Right cardiac atrium (tissue), 5 donors: Measurements from ENCODE around the gene INSRR. TPM values are rescaled to one million over a fixed set of nuclear protein-coding genes. Genes with fewer than 3 reads are reported as not detected.
A peak's percentile ranks its signal among the peaks of the same experiment; 100 is the strongest.

Experiments
- ATAC-seq, 2 donors: fragments of 200-7000 bp; cut with Tn5 transposase; one replicate each; pipeline versions ENCODE4 v1.8.0 to v1.9.1; 2020; ENCODE audit warnings: moderate library complexity in 2 of 2, mild to moderate bottlenecking in 1 of 2
- DNase-seq, 3 donors: peaks; one replicate each; pipeline ENCODE4 v3.0.0-alpha.2; 2020
- H3K27ac ChIP-seq: one replicate; pipeline ENCODE4 v1.5.1; 2013; ENCODE audit warnings: mild to moderate bottlenecking, low read length, control low read depth, moderate library complexity
- H3K27me3 ChIP-seq: one replicate; pipeline ENCODE4 v1.6.1; 2013; ENCODE audit not compliant: control insufficient read depth, insufficient read depth
- H3K4me1 ChIP-seq: one replicate; pipeline ENCODE4 v1.6.1; 2013; ENCODE audit warnings: low read length; ENCODE audit not compliant: control insufficient read depth, insufficient read depth
- H3K4me3 ChIP-seq: one replicate; pipeline ENCODE4 v1.5.1; 2013; ENCODE audit warnings: low read length, control low read depth
- H3K9me3 ChIP-seq: one replicate; pipeline ENCODE4 v1.6.1; 2013; ENCODE audit warnings: low read length; ENCODE audit not compliant: control insufficient read depth
- WGBS: extraction: QIAGEN DNeasy Blood & Tissue Kit; methylation state at CpG from one replicate; pipeline ENCODE4 v1.1.7; 2013; 5-methylcytosine and 5-hydroxymethylcytosine counted together
- intact Hi-C, 4 donors: fragments of 100-400 bp; cut with DNase I; formaldehyde crosslinking; loops; one replicate each; pipeline versions ENCODE4 v1.11.0 to v1.14.0; 2022 to 2023
- polyA plus RNA-seq: library from polyadenylated mRNA; stranded (reverse); fragments of 200-250 nt; gene quantifications from one replicate; pipeline ENCODE4 v1.2.3, GENCODE V29; 2013
- total RNA-seq, 4 donors: library from RNA; stranded (reverse); fragmentation: NEBNext Ultra II Directional; extraction: Animal tissue kit (Norgen Biotek cat#: 25700); gene quantifications; one replicate each; pipeline ENCODE4 v1.2.1, GENCODE V29; 2021
- donor health status: healthy with polysubstance abuse.
- donor health status: DM: no; HTN: yes; CAD: no.
- donor health status: DM: no; HTN: no; CAD: no.
- donor health status: DM: no; HTN: yes; CAD: no; lungs with severe emphysema.
- donor health status: DM: yes; HTN: yes; CAD: no.

The INSRR gene
- total and polyA plus RNA-seq, 5 donors, result 0.03 to 0.07 (median 0.06) TPM

DNA sequence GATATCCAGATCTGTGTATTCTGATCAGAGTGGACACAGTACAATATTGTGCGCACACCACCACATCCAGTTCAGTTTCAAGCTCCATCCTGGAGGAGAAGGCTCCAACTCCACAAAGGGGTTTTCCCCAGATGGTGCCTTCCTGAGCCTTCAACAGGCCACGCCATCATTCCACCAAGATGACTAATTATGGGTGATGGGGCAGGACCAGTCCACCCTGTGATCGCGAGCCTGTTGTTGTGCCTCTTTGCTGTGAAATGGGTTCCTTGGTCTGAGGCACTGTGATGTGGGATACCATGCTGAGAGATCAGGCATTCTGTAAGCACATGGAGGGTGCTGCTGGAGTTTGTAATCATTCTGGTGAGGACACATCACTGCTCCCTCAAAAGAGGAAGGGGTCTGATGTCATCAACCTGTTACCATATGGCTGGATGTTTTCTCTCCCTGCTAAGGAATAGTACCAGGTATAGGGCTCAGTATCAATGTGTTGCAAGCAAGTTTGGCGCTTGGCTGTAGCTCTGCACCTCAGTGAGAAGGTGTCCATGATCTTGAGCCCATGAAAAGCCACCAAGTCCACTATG is 35.6 kb downstream of the INSRR start:
- DNase-seq (no peak), ATAC-seq (no peak)
- no peaks in the 10 kb centered on the region for H3K9me3 ChIP-seq
- no peaks in the 10 kb centered on the region for H3K4me1 ChIP-seq
- no peaks in the 10 kb centered on the region for H3K27me3 ChIP-seq
- intact Hi-C loops, result no loop called here
- H3K27ac ChIP-seq, result no peak overlapping the region
- WGBS, result 89% methylated on average over 5 of the region's 5 CpGs
- no peak overlapping the region for H3K4me3 ChIP-seq

DNA sequence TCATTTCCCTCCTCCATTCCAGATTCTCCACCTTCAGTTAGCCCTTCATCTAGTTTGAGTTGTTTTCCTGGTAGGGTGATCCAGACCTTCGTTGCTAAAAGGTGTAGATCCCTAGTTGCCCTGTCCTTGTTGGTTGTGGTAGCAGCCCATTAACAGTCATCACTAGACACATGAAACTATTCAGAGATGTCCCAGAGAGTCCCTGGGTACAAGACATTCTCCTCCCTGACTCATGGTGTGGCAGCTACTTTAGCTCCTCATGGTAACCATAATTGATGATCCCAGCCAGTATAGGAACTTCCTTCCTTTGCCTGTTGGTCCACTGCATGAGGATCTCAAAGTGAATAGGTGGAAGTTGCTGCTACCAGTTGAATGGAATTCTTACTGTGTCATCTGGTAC is 36.2 kb downstream of the INSRR start:
- intact Hi-C loops, result no loop called here
- H3K9me3 ChIP-seq, result no peaks in the 10 kb centered on the region
- 84% methylated on average over 1 of the region's 1 CpG for WGBS
- no peak for DNase-seq
- H3K27me3 ChIP-seq, result no peaks in the 10 kb centered on the region
- H3K27ac ChIP-seq, result no peak overlapping the region
- no peaks in the 10 kb centered on the region for H3K4me1 ChIP-seq
- H3K4me3 ChIP-seq, result no peak overlapping the region
- no peak for ATAC-seq

DNA sequence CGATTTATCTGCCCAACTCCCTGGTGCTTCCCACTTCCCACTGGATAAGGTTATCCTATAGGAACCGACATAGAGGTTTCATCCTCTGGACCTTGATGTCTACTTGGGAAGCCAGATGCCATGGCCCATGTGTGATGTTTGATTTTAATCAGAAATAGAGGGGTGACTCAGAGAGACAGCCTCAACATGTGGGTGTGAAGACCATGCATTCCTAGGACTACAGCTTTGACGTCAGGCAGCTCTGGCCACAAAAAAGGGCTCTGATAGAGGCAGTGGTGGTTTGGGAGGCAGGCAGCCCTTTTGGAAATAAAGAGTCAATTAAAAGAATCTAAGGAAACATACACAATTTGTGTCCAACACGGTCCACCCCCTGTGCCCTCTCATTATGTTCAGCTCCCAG is 37.1 kb downstream of the INSRR start:
- Histone ChIP-seq H3K4me3 (no peak overlapping the region), H3K4me1 (no peaks in the 10 kb centered on the region), H3K27ac (no peak overlapping the region), H3K9me3 (no peaks in the 10 kb centered on the region), H3K27me3 (no peaks in the 10 kb centered on the region)
- DNase-seq (no peak), ATAC-seq (no peak)
- intact Hi-C loops, result no loop called here
- WGBS, result 64% methylated on average over 4 of the region's 4 CpGs

DNA sequence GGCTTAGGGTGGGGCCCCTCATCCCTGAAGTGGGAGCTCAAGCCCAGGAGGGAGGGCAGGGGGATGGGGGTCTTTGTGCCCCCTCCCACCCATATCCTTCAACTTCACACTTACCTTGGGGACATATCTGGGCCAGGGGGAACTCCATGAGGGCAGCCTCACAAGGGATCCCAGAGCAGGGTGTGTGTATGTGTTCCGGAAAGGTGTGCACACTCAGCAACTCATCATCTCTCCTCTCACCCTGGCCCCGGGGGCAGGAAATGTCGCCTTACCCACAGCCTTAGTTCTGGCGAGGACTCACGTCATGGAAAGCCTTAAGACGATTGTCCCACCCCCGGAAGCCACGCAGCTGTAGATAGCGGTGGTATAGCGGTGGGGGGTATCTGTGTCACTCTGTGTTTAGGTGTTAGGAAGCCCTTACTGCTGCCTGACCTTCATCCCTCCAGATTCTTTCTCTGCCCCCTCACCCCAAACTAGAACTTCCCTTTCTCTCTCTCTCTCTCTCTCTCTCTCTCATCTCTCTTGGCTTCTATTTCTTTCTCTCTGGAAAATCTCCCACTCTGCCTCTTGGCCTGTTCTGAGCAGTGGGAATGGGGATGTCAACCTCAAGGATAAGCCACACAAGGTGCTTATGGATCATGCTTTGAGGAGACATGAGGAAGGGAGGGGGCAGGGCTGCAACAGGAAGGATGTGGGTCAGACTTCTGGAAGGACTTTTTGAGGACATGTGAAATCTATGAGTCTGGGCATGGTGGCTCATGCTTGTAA is 42.2 kb downstream of the INSRR start, which contains the start of gene SH2D2A:
Gene SH2D2A (minus strand): TSS at position 288 of the 768 bp plus-strand sequence. CDS start 140 bp downstream, at position 148.
- Histone ChIP-seq H3K4me1 (peaks cover 4% of the 10 kb centered on the region), H3K4me3 (peak within 1 kb of the TSS; percentile 22), H3K9me3 (no peaks in the 10 kb centered on the region), H3K27ac (peak within 1 kb of the TSS; percentile 57), H3K27me3 (no peaks in the 10 kb centered on the region)
- ATAC-seq, result peak; percentile 44 to 60
- intact Hi-C loops, result no loop called here
- WGBS, result 23% methylated on average over 10 of the region's 10 CpGs
- DNase-seq, result peak; percentile 67 to 87 (median 79)

DNA sequence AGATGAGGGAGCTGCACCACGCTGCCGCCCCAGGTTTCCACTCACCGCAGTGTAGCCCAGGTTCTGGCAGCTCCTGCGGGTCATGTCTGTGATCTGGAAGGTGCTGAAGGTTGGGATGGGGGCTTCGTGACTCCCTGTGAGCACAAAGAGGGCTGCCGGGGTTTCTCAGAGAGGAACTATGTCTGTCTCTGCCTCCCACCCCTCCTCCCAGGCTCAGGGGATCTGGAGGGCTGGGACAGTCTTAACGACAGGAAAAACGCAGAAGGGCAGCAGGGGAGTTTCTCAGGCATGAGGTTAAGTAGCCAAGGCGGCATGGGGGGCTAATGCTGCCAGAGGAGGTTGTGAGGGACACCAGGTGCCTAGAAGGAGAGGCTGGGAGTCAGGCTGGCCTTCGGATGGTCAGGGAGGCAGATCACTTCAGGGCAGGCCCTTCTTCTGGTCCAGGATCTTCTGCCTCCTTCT is 42.9 kb downstream of the INSRR start:
- 47% methylated on average over 10 of the region's 10 CpGs for WGBS
- intact Hi-C loops, result no loop called here
- Histone ChIP-seq H3K4me3 (peak overlapping the region; percentile 22), H3K27me3 (no peaks in the 10 kb centered on the region), H3K9me3 (no peaks in the 10 kb centered on the region), H3K4me1 (peaks cover 4% of the 10 kb centered on the region), H3K27ac (peak overlapping the region; percentile 57)
- ATAC-seq (peak in 1 of 2 donors; percentile 5), DNase-seq (peak in 1 of 3 donors; percentile 53)

DNA sequence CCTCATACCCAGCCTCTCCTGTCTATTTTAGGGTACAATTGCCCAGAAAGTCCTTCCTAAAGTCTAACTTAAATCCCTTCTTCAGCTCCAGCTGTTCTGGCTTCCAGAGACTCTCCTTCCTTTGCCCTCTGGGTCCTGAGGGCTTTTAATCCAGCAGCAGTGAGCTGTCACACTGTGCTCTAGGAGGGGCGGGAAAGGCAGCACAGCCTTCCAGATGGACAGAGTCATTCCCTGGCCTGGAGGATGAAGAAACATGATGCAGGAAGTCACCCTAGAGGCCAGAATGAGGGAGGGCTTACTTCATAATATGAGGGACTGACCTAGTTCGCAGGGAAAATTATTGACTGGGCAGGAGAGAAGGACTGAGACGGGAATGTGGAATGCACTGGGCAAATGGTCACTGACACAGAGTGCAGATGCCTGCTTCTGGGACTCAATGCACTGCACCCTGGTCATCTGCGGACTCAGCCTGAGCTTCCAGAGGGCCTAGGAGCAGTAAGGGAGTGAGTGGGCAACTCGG is 43.5 kb downstream of the INSRR start:
- no peaks in the 10 kb centered on the region for H3K9me3 ChIP-seq
- peaks cover 4% of the 10 kb centered on the region for H3K4me1 ChIP-seq
- no peak overlapping the region for H3K4me3 ChIP-seq
- DNase-seq (peak; percentile 79 to 87 (median 79)), ATAC-seq (peak; percentile 84 to 90)
- no peaks in the 10 kb centered on the region for H3K27me3 ChIP-seq
- intact Hi-C loops, result no loop called here
- WGBS, result 53% methylated on average over 5 of the region's 5 CpGs
- peak overlapping the region; percentile 57 for H3K27ac ChIP-seq

DNA sequence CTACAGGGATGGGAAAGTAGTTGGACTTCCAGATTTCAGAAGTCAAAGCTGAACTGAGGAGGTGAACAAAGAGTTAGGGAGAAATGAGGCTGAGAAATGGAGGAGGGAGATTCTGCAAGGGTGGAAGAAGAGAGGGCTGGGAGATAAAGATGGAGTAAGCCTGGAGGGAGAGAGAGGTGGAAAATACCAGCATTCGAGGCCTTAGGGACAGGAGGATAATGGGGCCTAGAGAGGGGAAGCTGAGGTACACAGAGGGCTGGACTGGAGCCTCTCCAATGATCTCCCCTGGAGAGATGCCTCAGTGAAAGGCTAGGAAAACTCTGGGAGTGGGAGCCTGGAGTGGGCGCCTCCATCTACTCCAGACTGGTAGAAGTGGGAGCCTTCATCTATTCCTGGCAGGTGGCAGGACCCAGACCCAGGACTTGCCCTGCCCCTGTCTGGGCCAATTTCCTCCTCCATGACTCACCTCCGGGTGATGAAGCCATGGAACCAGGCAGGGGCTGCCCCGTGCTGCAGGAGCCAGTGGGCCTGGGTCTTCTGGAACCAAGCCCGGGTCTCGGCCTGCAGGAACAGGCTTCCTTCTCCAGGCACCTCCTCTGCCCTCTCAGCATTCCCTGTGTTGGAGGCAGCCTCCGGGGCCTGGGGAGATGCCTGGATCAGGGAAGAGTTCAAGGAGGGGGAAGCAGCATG is 44.2 kb downstream of the INSRR start:
- Histone ChIP-seq H3K4me3 (no peak overlapping the region), H3K4me1 (peaks cover 4% of the 10 kb centered on the region), H3K27ac (peak overlapping the region; percentile 57), H3K9me3 (no peaks in the 10 kb centered on the region), H3K27me3 (no peaks in the 10 kb centered on the region)
- ATAC-seq, result peak in 1 of 2 donors; percentile 8
- intact Hi-C loops, result no loop called here
- peak in 1 of 3 donors; percentile 65 for DNase-seq
- WGBS, result 79% methylated on average over 7 of the region's 7 CpGs

DNA sequence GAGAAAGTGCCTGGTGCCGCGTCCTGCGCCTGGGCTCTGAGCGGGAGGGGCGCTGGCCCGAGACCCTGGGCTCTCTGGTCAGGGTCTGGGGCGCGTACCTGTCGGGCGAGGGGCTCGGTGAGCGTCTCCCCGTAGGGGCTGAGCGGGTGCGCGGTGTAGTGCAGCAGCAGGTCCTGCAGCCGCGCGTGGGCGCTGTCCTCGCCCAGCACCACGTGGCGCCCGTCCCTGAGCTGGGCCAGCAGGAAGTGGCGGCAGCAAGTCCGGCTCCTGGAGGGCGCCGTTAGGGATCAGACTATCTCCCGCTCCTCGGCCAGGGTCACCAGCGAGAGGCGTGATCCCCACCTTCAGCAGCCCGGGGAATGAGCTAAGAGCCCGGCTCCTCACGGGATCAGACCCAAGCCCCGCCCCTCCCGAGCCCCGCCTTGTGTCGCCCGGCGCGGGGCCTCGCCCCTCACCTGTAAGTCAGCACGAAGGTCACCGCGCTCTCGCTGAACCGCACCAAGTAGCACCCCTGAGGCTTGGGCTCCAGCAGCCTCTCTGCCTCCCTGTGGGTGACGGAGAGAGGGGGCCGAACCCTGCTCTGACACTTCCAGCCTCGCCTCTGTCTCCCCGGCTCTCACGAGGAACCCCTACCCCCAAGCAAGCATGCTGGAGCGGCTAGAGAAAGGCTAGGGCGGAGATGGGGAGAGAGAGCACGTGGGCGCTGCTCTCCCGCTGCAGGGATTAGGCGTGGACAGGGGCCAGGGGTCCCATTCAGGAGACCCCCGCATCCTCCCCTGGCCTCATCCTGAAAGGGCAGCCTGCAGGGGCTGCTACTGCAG is 45.0 kb downstream of the INSRR start:
- Histone ChIP-seq H3K9me3 (no peaks in the 10 kb centered on the region), H3K27me3 (no peaks in the 10 kb centered on the region), H3K4me3 (peak overlapping the region; percentile 33), H3K4me1 (peaks cover 4% of the 10 kb centered on the region), H3K27ac (no peak overlapping the region)
- DNase-seq, result peak; percentile 72 to 89 (median 85)
- WGBS, result 10% methylated on average over 60 of the region's 60 CpGs
- ATAC-seq, result peak; percentile 51 to 76
- intact Hi-C loops, result no loop called here

DNA sequence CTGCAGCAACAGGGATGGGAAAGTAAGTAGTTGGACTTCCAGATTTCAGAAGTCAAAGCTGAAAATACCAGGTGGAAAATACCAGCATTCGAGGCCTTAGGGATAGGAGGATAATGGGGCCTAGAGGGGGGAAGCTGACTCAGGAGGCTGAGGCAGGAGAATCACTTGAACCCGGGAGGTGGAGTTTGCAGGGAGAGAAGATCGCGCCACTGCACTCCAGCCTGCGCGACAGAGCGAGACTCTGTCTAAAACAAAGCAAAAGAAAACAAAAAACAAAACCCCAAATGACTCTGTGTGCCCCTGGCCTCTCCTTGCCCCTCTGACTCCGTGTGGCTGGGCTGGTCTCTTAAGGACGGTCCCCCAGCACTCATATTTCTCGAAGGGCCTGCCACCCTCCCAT is 45.6 kb downstream of the INSRR start:
- DNase-seq (no peak), ATAC-seq (no peak)
- H3K27ac ChIP-seq, result no peak overlapping the region
- whole genome bisulfite sequencing, result 45% methylated on average over 10 of the region's 10 CpGs
- H3K9me3 ChIP-seq, result no peaks in the 10 kb centered on the region
- peaks cover 4% of the 10 kb centered on the region for H3K4me1 ChIP-seq
- peak overlapping the region; percentile 33 for H3K4me3 ChIP-seq
- intact Hi-C loops, result no loop called here
- H3K27me3 ChIP-seq, result no peaks in the 10 kb centered on the region

DNA sequence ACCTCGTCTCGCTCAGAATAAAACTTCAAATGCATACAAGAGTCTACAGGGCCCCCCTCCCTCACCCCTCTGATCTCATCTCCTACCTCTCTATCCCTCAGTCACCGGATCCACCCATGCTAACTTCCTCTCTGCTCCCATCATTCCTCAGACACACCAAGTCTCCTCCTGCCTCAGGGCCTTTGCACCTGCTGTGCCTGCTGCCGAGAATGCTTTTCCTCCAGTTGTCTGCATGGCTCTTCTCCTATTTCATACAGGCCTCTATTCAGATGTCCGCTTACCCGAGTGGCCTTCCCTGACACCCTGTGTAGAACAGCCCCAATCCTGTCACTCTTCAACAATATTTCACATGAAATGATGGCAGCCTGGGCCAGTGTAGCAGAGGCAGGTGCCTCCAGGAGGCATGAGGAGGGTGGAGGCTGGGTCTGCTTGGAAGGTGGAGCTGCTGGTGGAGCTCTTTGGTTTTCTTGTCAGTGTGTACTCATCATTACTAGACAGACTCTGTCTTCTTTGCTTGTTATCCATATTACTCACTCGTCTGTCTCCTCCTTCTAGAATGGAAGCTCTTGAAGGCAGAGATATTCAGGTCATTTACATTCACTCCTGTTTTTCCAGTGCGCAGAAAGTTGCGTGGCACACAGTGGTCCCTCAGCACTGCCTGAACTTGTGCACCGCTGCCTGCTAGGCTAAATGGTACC is 46.5 kb downstream of the INSRR start:
- 97% methylated on average over 10 of the region's 10 CpGs for WGBS
- intact Hi-C loops, result no loop called here
- Histone ChIP-seq H3K9me3 (no peaks in the 10 kb centered on the region), H3K27ac (no peak overlapping the region), H3K27me3 (no peaks in the 10 kb centered on the region), H3K4me1 (peaks cover 4% of the 10 kb centered on the region), H3K4me3 (no peak overlapping the region)
- ATAC-seq (no peak), DNase-seq (no peak)
